GM12878 (cell line): ENCODE data around the gene SPOCK1. TPM values are rescaled to one million over a fixed set of nuclear protein-coding genes. Genes with fewer than 3 reads are reported as not detected.

ENCODE experiments used
- ATAC-seq: fragments of 200-7000 bp; cut with Tn5 transposase; 3 replicates; pipeline ENCODE4 v1.9.1; 2020; ENCODE audit warnings: mild to moderate bottlenecking, moderate library complexity
- BruUV-seq: library from RNA; stranded (reverse); fragments of 400-500 nt; replicated peaks from 2 replicates; lab custom pipeline; 2021; lab: Mats Ljungman, UMichigan
- CTCF ChIA-PET: fragments of 300-600 bp; sonication (Branson Sonifier 250); formaldehyde crosslinking; extraction: SDS; loops from one replicate; lab custom pipeline; 2021; ENCODE audit warnings: inconsistent platforms; lab: Yijun Ruan, JAX
- POLR2A ChIA-PET: fragments of 350-600 bp; formaldehyde crosslinking; extraction: SDS; loops from one replicate; lab custom pipeline; 2021; ENCODE audit warnings: inconsistent platforms; lab: Charles Lee
- RAD21 ChIA-PET: fragments of 300-600 bp; sonication (Branson Sonifier 250); formaldehyde crosslinking; loops from one replicate; lab custom pipeline; 2023; ENCODE audit warnings: antibody characterized with exemption; ENCODE audit not compliant: unreplicated experiment; lab: Charles Lee
- SMC1A ChIA-PET: fragments of 300-600 bp; sonication (Branson Sonifier 250); formaldehyde crosslinking; loops from one replicate; lab custom pipeline; 2023; ENCODE audit not compliant: unreplicated experiment, uncharacterized antibody; lab: Charles Lee
- DNase-seq: peaks from one replicate; pipeline ENCODE4 v3.0.0-alpha.2; 2011; ENCODE audit warnings: low read depth, low spot score
- FAIRE-seq: peaks from 3 replicates; lab custom pipeline; 2011; peaks lifted over from hg19 to GRCh38; lab: Jason Lieb, UNC
- H2AFZ ChIP-seq: 2 replicates; pipeline ENCODE4 v1.6.0; 2011; ENCODE audit warnings: low read depth, low read length, control low read depth; ENCODE audit not compliant: control insufficient read depth
- H3K27ac ChIP-seq: 2 replicates; pipeline ENCODE4 v1.5.1; 2011; ENCODE audit warnings: control low read depth; ENCODE audit not compliant: control insufficient read depth, insufficient read depth
- H3K27me3 ChIP-seq, 2 experiments: replicated peaks in 1 of 2; 2 replicates each; pipeline versions ENCODE4 v1.6.0 to v1.6.1; 2011; ENCODE audit warnings: low read length in 1 of 2; ENCODE audit not compliant: control insufficient read depth in 2 of 2, insufficient read depth in 2 of 2
- H3K36me3 ChIP-seq, 2 experiments: 2 replicates each; pipeline ENCODE4 v1.5.1; 2011; ENCODE audit warnings: low read length in 1 of 2; ENCODE audit not compliant: control insufficient read depth in 2 of 2, insufficient read depth in 2 of 2
- H3K4me1 ChIP-seq: 2 replicates; pipeline ENCODE4 v1.6.1; 2011; ENCODE audit warnings: mild to moderate bottlenecking, low read length, moderate library complexity, mixed read lengths; ENCODE audit not compliant: control insufficient read depth, insufficient read depth
- H3K4me2 ChIP-seq: 2 replicates; pipeline ENCODE4 v1.6.0; 2011; ENCODE audit warnings: control low read depth; ENCODE audit not compliant: control insufficient read depth, insufficient read depth
- H3K4me3 ChIP-seq: fragments of 200-600 bp; sonication (generic); 2 replicates; pipeline ENCODE4 v1.5.1; 2016
- H3K79me2 ChIP-seq: 2 replicates; pipeline ENCODE4 v1.6.0; 2011; ENCODE audit warnings: low read length; ENCODE audit not compliant: control insufficient read depth, insufficient read depth
- H3K9ac ChIP-seq: 2 replicates; pipeline ENCODE4 v1.8.0; 2011; ENCODE audit warnings: low read length, control low read depth, mixed read lengths; ENCODE audit not compliant: control insufficient read depth, insufficient read depth
- H3K9me3 ChIP-seq: replicated peaks from 3 replicates; pipeline ENCODE4 v1.5.1; 2011; ENCODE audit warnings: mild to moderate bottlenecking, low read length; ENCODE audit not compliant: control insufficient read depth, insufficient read depth
- H4K20me1 ChIP-seq: 2 replicates; pipeline ENCODE4 v1.6.0; 2011; ENCODE audit not compliant: control insufficient read depth, insufficient read depth
- ASH2L ChIP-seq: fragments of 300-600, 200-600 bp; sonication (generic); IDR thresholded peaks from 2 replicates; pipeline ENCODE4 v1.6.1; 2017; ENCODE audit warnings: low read depth, mild to moderate bottlenecking, borderline replicate concordance
- BCL11A ChIP-seq: IDR thresholded peaks from 2 replicates; pipeline ENCODE4 v1.6.1; 2011; ENCODE audit warnings: low read depth, low read length
- HDAC2 ChIP-seq: fragments of 200-600 bp; sonication (generic); IDR thresholded peaks from 2 replicates; pipeline ENCODE4 v1.6.1; 2017
- MYB ChIP-seq: fragments of 150-350 bp; IDR thresholded peaks from 2 replicates; pipeline ENCODE4 v1.6.1; 2014; ENCODE audit warnings: mild to moderate bottlenecking, low read depth, low read length, borderline replicate concordance
- NFXL1 ChIP-seq: fragments of 450-650 bp; IDR thresholded peaks from 2 replicates; pipeline ENCODE4 v1.6.1; 2017; ENCODE audit warnings: antibody characterized with exemption, mild to moderate bottlenecking, borderline replicate concordance
- NRF1 ChIP-seq: conservative IDR thresholded peaks from 2 replicates; pipeline ENCODE4 v1.6.1; 2011; ENCODE audit warnings: mild to moderate bottlenecking, low read depth, low read length, improper control_type of control experiment
- RBBP5 ChIP-seq: fragments of 200-600 bp; sonication (generic); conservative IDR thresholded peaks from 2 replicates; pipeline ENCODE4 v1.6.1; 2016
- SMAD5 ChIP-seq: IDR thresholded peaks from 2 replicates; pipeline ENCODE4 v1.6.1; 2016; ENCODE audit warnings: antibody characterized with exemption, low read depth
- SUPT20H ChIP-seq: IDR thresholded peaks from 2 replicates; pipeline ENCODE4 v1.6.1; 2011; ENCODE audit warnings: low read depth, mild to moderate bottlenecking, low read length, moderate library complexity, borderline replicate concordance; ENCODE audit not compliant: control insufficient read depth
- TBL1XR1 ChIP-seq: IDR thresholded peaks from 2 replicates; pipeline ENCODE4 v1.6.1; 2012; ENCODE audit warnings: low read depth, low read length, improper control_type of control experiment
- YY1 ChIP-seq: IDR thresholded peaks from 2 replicates; pipeline ENCODE4 v1.6.1; 2011; ENCODE audit warnings: low read depth, mild to moderate bottlenecking, low read length
- ZSCAN29 ChIP-seq: fragments of 450-650 bp; IDR thresholded peaks from 2 replicates; pipeline ENCODE4 v1.6.1; 2017; ENCODE audit warnings: mild to moderate bottlenecking, moderate library complexity
- WGBS: methylation state at CpG from one replicate; pipeline ENCODE4 v1.1.6; 2016; ENCODE audit warnings: low lambda C conversion rate; ENCODE audit not compliant: insufficient replicate concordance, insufficient coverage; ENCODE audit errors: missing lambda C conversion rate; 5-methylcytosine and 5-hydroxymethylcytosine counted together
- in situ Hi-C: fragments of 300-500 bp; cut with MboI; formaldehyde crosslinking; loops from 9 replicates; pipeline ENCODE4 v1.14.3; 2018; ENCODE audit warnings: mixed read lengths
- intact Hi-C: fragments of 100-400 bp; cut with micrococcal nuclease; formaldehyde crosslinking; loops from one replicate; pipeline ENCODE4 v1.14.2; 2022; ENCODE audit not compliant: unreplicated experiment
- polyA plus RNA-seq, 11 experiments: library from polyadenylated mRNA; depleted of rRNA in 4 of 11; unstranded in 6 of 11; stranded (reverse) in 5 of 11; fragments of >200 nt; fragmentation: Nextera tagmentation in 4 of 11; fragmentation: Illumina TruSeq in 1 of 11; extraction: Ambion mirVana in 4 of 11; extraction: Trizol in 1 of 11; gene quantifications; 1 replicate in 1 of 11; 2 replicates in 10 of 11; pipeline versions ENCODE4 v1.2.1 to v1.2.3, GENCODE V29; 2011 to 2016; ENCODE audit warnings: inconsistent platforms in 2 of 11, missing spikeins in 2 of 11, low read depth in 1 of 11
- total RNA-seq, 4 experiments: library from RNA; depleted of rRNA in 3 of 4; stranded (reverse); fragments of >200 nt in 3 of 4; fragmentation: Illumina TruSeq in 1 of 4; extraction: Trizol in 1 of 4; gene quantifications; 2 replicates each; pipeline versions ENCODE4 v1.2.1 to v1.2.3, GENCODE V29; 2013 to 2021
- TF ChIP-seq, protein P1 (sequence below): fragments of 450-650 bp; IDR thresholded peaks from 2 replicates; pipeline ENCODE4 v1.6.1; 2017; ENCODE audit warnings: borderline replicate concordance
- TF ChIP-seq, protein P2 (sequence below): IDR thresholded peaks from 2 replicates; pipeline ENCODE4 v1.6.1; 2011; ENCODE audit warnings: low read depth, low read length, improper control_type of control experiment, borderline replicate concordance

Gene SPOCK1
- total and polyA plus RNA-seq, 10 of the 15 experiments (the other 5 are each of a cell fraction or from before 2014, with no cell fraction given): 0.06 to 0.68 (median 0.25) TPM; not detected in 3

DNA sequence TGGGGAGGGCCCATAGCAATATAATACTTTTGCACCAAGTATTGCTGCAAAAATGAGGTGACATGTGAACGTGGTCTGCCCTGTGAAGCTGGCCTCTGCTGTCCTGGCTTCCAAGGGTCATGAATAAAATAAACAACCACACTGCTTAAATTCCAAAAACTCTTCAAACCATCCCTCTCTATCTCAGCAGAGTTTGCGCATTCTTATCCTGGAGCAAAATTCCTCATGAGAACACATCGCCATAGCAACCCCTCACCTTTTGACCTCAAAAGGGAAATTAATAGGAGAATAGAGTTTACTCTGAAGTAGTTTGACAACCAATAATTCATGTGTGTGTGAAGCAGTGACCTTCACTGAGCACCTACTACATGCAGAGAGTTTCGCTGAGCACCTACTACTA lies 342.9 kb downstream of the SPOCK1 start:
- H3K4me3 ChIP-seq: no peak overlapping the region
- H3K9ac ChIP-seq: no peak overlapping the region
- in situ Hi-C loops (no loop called here), intact Hi-C loops (no loop called here)
- ATAC-seq (no peak), DNase-seq (no peak), FAIRE-seq (no peak)
- no peaks in the 10 kb centered on the region for H4K20me1 ChIP-seq
- CTCF ChIA-PET: no interaction called here
- H3K4me2 ChIP-seq: no peak overlapping the region
- RAD21 ChIA-PET: no interaction called here
- no peaks in the 10 kb centered on the region for H3K9me3 ChIP-seq
- SMC1A ChIA-PET: no interaction called here
- no TSS peak for BruUV-seq
- H3K36me3 ChIP-seq: no peaks in the 10 kb centered on the region
- POLR2A ChIA-PET: no interaction called here
- no peak overlapping the region for H3K27ac ChIP-seq
- H3K79me2 ChIP-seq: no peaks in the 10 kb centered on the region
- 51% methylated on average over 4 of the region's 4 CpGs for WGBS
- H2AFZ ChIP-seq: no peak overlapping the region
- TF ChIP-seq, protein P1, sequence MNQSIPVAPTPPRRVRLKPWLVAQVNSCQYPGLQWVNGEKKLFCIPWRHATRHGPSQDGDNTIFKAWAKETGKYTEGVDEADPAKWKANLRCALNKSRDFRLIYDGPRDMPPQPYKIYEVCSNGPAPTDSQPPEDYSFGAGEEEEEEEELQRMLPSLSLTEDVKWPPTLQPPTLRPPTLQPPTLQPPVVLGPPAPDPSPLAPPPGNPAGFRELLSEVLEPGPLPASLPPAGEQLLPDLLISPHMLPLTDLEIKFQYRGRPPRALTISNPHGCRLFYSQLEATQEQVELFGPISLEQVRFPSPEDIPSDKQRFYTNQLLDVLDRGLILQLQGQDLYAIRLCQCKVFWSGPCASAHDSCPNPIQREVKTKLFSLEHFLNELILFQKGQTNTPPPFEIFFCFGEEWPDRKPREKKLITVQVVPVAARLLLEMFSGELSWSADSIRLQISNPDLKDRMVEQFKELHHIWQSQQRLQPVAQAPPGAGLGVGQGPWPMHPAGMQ: no peak
- TF ChIP-seq, protein P2, sequence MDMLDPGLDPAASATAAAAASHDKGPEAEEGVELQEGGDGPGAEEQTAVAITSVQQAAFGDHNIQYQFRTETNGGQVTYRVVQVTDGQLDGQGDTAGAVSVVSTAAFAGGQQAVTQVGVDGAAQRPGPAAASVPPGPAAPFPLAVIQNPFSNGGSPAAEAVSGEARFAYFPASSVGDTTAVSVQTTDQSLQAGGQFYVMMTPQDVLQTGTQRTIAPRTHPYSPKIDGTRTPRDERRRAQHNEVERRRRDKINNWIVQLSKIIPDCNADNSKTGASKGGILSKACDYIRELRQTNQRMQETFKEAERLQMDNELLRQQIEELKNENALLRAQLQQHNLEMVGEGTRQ: no peak
- TF ChIP-seq ASH2L (no peak), YY1 (no peak), NRF1 (no peak), TBL1XR1 (no peak), HDAC2 (no peak), ZSCAN29 (no peak), SMAD5 (no peak), RBBP5 (no peak), MYB (no peak), SUPT20H (no peak), BCL11A (no peak), NFXL1 (no peak)
- H3K27me3 ChIP-seq: no peaks in the 10 kb centered on the region
- no peaks in the 10 kb centered on the region for H3K4me1 ChIP-seq
